CD4-positive, alpha-beta T cell treated with Interferon alpha-2 for 1 hour (primary cell): ENCODE measurements around the gene SPACA6.
"Not testable (repeated sequence)": the region's sequence is repeated elsewhere in the genome, so short reads cannot be mapped to it uniquely, and the experiment has no call there.

Experiments
- DNase-seq, 2 donors: peaks; one replicate each; pipeline ENCODE4 v3.0.0-alpha.2; 2020 to 2022

SPACA6 gene

DNA sequence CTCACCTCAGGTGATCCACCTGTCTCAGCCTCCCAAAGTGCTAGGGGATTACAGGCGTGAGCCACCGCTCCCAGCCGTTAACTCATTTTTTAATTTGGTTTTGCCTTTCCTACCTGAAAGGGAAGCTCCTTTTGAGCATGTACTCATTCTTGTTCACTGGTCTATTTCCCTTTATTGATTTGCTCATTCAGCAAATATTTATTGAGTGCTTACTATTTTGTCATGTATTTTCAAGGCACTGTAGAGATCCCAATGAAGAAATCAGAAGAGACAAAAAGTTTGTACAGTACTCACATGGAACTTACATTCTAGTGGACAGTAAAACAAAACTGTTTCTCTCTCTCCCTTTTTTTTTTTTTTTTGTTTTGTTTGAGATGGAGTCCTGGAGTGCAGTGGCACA lies 13.8 kb downstream of the SPACA6 start:
- no peak for DNase-seq

DNA sequence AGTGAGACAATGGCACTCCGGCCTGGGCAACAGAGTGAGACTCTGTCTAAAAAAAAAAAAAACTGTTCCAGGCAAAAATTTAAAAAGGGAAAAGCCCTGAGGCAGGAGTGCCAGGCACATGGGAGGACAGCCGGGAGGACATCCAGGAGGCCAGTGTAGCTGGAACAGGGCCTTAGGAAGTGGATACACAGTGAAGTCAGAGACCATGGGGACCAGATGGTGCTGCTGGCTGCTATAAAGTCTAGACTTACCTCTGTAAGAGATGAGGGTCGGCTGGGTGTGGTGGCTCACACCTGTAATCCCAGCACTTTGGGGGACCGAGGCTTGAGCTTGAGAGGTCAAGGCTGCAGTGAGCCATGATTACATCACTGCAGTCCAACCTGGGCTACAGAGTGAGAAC lies 15.7 kb downstream of the SPACA6 start:
- no peak for DNase-seq

DNA sequence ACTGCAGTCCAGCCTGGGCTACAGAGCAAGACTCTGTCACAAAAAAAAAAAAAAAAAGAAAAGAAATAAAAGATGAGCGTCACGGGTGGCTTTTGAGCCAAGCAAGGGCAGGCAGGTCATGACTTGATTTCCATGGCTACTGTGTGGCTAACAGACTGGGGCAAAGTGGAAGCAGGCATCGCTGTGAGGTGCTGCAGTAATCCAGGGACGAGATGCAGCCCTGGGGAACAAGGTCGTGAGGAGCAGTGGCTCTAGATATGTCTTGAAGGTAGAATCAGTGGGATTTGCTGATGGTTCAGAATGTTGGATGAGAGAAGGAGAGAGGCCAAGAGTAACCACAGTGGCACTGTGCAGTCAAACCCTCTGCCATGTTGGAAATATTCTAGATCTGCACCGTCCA lies 16.4 kb downstream of the SPACA6 start:
- no peak for DNase-seq

DNA sequence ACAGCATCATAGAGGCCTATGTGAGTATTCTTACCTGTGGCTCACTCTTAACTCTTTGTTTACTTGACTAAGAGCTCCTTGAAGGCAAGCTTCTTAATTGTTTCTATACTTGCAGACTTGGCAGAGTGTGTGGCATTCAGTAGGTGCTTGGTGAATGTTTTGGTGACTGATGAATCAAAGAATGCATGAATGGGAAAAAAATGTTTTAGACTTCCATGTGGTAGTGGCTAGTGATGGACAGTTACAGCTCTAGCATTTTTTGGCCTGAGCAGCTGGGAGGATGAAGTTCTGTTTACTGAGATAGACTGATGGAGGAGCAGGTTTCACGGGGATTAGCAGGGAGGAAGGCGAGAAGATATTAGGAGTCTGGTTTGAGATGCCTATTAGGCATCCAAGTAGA lies 17.0 kb downstream of the SPACA6 start:
- no peak for DNase-seq

DNA sequence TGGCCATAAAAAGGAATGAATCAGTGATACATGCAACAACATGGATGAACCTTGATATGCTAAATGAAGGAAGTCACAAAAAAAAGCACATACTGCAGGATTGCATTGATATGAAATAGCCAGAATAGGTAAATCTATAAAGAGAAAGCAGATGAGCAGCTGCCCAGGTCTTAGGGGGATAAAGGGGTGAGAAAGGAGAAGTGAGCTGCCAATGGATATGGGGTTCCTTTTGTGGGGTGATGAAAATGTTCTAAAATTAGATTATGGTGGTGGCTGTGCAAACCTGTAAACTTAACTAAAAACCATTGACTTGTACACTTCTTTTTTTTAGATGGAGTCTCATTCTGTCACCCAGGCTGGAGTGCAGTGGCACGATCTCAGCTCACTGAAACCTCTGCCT lies 18.6 kb downstream of the SPACA6 start:
- DNase-seq, result no peak

DNA sequence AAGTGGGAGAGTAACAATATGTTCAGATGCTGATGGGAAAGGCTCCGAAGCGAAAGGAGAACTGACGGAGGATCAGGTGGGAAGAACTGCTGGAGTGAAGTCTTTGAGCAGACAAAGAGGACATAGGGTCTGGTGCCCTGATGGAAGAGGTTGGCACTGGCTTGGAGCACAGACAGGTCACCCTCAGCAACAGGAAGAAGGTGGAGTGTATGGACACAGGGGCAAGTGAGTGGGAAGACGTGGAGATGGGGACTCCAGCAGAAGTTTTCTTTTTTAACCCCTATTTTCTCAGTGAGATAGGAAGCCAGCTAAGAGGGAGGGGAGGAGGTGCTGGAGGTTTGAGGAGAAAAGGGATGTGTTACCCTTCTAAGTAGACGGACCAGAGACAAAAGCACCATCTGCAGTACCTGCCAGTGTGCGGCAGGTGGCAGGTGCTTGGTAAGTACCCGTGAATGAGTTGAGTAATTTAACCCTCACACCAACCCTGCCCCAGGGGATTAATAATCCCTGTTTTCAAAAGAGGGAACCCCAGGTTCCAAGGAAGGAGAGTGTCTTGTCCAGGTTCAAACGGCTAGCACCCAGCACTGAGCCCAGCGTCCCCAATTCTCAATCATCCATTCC lies 19.4 kb downstream of the SPACA6 start:
- DNase-seq, result no peak

DNA sequence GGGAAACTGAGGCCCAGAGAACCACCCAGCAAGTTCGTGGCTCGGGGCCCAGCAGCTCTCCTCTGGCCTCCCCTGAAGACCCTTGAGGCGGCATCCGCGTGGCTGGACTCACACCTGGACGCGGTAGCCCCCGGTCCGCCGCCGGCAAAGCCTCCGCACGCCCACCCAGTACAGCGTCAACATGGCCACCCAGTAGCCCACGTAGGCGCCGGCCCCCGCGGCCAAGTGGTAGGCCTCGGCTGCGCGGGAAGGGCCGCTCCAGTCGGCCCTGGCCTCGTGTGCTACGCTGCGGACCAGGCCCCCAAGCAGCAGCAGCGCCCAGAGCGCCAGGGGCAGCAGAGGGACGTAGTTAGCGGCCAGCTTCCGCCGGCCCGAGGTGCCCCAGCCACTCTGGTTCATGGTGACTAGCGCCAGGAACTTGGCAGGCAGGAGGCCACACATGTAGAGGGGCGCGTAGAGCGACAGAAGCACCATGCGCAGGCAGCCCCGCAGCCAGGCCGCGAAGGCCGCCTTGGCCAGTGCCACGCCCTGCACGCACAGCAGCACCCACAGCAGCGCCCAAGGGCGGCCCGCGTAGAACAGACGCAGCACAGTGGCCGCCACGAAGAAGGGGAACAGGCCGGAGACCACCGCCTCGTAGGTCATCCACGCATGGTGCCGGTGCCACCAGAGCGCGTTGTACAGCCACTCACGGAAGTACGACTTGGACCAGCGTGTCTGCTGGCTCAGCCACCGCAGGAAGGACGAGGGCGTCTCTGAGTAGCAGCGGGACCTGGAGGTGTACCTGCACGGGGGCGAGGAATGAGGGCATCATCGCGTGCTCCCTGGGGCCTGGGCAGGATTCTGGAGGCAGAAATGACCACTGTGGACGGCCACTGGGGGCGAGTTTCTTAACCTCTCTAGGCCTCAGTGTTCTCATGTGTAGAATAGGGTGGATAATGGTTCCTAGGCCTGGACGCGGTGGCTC lies 20.5 kb downstream of the SPACA6 start:
- no peak for DNase-seq

DNA sequence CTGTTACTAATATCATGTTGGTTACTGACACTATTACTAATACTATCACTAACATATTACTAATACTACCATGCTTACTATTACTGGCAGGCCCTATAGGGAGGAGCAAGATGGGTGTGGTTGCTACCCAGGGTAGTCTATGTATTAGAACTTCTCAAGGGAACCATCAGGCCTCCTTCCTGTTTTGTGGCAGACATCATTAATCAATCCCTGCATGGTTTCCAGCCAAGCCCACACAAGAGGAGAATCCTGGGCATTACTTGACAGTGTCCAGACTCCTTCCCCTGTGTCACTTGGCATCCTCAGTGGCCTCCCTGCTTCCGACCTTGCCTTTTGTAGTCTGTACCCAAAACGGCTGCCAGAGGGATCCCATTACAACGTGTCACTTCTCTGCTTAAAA lies 21.7 kb downstream of the SPACA6 start:
- DNase-seq, result no peak

DNA sequence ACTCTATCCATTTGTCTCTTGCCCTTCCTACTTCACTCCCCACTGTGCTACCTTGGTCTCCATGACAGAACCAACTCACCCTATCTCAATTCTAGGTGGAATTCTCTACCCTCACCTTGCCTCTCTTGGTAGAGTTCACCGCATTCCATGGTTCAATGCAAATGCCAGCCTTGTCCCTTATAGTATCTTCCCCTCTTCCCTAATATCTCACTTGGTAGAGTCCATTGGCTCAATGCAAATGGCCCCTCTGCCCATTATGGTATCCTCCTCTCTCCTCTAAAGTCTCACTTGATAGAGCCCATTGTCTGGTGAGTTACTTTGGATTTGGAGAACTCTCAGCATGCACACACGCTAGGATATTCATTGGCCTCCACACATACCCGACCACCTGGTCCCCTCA lies 22.7 kb downstream of the SPACA6 start:
- DNase-seq, result no peak

DNA sequence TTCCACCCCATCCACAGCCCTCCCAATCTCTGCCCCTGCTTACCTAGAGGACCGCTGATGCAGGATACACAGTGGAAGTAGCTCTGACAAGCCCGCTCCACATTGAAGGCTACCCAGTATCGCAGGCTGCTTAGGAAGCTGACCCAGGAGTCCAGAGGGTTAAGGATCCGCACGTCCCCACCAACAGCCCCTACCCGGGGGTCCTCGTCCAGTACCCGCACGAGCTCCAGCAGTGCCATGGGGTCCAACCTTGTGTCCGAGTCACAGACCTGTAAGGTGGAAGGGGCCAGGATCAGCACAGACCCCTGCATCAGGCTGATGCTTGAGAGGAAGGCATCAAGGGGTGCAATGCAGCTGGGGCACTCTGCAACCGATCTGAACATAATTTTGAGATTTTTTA lies 23.8 kb downstream of the SPACA6 start:
- no peak for DNase-seq

DNA sequence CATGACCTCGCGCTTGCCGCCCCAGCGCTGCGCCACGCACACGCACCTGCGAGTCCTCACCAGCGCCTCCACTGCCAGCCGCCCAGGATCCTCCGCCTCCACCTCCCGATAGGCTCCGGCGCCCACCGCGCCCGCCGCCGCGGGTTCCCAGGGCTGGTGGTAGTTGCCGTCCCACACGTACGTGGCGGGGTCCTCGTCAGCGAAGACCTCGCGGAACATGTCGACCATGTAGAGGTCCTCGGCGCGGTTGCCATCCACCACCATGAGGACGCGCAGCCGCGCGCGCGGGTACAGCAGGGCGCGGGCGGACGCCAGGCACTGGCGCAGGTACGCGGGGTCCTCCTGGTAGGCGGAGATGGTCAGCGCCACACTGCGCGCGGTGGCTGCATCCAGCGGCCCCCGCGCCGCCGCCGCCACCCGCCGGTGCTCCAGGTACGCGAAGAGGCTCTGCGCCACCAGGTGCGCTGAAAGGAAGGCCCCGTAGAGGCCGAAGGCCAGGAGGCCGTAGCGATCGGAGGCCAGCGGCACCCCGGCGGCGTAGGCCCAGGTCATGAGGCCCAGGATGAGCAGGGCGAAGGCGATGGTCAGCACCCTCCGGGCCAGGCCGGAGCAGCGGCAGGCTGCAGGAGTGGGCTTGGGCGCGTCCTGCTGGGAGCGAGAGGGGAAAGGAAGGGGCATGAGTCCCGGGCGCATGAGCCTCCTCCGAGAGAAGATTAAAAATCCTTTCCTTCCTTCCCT lies 26.3 kb downstream of the SPACA6 start:
- no peak for DNase-seq

DNA sequence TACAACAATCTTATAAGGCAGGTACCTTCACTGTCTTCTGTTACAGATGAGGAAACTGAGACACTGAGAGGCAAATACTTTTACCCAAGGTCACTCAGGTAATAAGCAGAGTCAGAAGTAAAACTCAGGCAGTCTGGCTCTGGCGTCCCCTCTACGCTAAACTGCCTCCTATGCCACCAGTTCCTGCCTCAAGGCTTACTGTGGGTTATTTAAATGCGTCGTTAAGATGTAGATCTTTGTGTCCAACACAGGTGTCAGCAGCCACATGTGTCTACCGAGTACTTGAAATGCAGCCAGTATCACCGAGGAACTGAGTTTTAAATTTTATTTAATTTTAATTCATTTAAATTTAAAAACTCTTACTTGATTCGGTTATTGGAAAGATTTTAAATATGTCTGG lies 28.8 kb downstream of the SPACA6 start:
- DNase-seq, result no peak

DNA sequence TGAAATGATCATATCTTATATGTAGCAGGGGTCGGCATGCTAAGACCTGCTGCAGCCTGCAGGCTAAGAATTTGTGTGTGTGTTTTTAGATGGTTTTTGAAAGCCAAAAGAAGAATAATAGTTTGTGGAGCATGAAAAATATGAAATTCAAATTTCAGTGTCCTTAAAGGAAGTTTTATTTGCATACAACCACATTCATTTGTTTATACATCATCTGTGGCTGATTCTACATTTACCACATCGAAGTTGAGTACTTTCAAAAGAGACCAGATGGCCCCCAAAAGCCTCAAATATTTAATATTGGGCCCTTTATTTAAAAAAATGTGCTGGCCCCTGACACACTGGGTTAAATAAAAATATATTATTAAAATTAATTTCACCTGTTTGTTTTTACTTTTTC lies 29.4 kb downstream of the SPACA6 start:
- DNase-seq, result no peak

DNA sequence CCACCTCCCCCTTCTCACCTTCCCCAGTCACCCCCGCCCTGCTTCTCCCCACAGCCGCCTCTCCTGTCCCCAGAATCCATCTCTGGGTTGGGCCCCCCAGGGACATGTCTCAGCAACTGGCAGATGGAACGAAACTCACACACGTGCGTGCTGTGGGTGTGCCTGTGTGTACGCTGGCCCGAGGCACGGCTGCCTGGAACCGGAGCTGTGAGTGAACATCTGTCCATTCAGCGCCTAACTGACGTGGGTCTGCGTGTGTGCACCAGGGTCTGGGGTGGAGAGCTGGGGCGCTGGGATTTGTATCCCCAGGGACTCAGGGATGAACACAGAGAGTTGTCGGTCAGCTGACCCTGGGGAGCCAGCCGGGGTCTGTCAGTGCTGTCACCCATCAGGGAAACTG lies 31.4 kb downstream of the SPACA6 start:
- no peak for DNase-seq

DNA sequence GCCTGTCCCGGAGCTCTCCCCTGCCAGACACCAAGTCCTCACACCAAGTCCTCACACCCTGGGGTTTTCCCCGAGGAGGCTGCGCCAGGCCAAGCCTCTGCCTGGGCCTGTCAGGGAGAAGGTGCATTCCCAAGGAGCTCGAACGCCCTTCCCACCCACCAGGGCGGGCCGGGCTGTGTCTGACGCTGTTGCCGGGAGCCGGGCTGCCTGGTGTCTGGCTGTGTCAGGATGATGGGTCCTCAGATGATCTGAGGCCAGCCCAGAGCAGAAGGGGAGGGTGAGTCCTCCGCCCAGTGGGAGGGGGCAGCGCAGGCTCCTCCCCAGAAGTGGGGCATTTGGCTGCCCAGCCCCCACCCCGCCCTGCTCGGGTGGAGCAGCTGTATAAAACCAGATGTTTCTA lies 32.9 kb downstream of the SPACA6 start:
- no peak for DNase-seq

DNA sequence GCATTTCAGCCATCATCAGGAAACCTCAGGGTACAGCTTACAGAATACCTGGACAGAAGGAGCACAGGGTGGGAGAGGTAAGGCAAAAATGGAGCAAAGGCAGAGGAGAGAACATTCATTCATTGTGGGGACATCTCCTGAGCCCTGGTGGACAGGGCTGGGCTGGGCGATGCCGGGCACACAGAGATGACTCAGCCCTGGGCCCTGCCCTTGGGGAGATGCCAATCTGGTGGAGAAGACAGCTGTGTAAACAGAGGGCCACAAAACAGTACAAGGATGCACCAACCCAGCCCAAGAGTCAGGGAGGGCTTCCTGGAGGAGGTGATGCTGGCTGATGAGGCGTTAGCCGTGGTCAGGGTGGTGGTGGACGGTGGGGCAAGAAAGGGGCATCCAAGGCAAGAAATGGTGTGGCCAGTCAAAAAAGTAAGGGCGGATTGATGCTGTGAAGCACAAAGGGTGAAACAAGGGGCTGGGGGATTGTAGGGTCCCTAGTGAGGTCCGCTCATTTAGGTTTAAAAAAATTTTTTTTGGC lies 34.3 kb downstream of the SPACA6 start:
- DNase-seq, result no peak

DNA sequence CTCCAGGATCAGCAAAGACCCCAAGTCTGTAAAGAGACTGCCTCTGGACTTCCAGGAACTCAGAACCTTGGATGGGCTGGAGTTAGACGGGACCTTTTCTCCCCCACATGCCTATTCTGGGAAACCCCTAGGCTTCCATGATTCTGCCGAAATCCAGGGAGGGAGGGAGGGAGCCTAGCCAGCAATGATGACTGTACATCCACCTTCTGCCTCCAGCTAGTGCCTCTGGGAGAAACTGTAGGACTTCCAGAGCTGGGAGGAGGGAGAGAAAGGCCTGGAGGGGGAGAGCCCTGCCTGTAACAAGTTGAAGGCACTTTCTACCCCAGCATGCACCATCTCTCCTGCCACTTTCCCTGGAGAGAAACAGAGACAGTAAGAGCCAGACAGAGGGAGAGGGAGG lies 36.7 kb downstream of the SPACA6 start:
- no peak for DNase-seq

DNA sequence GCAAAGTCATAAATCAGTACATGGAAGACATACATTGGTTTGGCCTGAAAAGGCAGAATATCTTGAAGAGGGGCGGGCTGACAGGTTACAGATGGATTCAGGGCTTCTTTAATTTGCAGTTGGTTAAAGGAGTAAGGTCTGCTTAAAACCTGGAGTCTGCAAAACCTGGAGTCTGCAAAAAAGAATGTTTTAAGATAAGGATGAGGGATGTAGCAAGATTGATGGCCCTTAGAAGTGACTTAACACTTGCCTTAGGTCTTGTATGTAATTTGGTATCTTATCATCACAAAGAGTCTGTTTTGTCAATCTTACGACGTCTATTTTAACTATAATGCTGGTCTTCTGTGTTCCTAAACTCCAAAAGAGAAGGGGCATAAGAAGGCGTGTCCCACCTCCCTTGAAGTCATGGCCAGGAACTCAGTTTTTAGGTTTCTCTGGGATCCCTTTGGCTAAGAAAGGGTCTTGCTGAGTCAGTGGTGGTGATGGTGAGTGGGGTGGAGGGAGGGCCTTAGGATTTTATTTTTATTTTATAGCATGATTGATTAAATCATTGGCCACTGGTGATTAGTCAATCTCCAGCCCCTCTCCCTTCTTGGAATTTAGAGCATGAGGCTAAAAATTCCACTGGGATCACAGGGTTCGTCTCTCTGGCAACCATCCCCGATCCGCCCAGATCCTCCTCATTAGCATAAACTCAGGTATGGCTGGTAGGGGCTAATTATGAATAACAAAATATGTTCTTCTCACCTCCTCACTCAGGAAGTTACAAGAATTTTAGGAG lies 40.8 kb downstream of the SPACA6 start:
- no peak for DNase-seq

DNA sequence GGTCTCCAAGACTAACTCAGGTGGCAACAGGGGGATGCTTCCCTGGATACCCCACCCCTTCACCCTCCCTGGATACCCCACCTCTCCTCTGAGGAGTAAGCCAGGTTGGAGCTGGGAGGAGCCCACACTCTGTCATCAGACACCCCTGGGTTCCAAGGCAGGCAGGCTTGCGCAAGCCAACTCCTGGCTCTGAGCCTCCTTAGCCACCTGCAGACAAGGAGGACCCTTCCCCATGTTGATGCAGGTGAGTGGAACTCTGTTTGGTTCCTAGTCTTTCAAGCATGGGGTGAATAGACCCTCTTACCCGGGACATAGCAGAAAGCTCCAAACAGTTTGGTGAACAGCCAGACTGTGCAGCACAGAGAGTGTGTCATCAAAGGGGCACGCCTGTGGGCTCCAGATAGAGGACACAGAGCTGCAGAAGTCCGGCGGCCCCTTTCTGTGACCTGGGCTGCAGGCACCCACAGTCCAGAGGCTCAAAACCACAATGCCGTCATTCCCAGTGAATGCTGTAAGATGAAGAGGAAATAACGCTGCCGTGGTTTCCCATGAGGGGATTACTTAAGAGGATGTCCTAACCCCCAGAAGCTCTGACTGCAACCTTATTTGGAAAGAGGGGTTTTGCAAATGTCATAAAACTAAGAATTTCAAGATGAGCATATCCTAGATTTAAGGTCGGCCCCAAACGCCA lies 42.8 kb downstream of the SPACA6 start:
- DNase-seq, result peak; percentile 5 to 78

DNA sequence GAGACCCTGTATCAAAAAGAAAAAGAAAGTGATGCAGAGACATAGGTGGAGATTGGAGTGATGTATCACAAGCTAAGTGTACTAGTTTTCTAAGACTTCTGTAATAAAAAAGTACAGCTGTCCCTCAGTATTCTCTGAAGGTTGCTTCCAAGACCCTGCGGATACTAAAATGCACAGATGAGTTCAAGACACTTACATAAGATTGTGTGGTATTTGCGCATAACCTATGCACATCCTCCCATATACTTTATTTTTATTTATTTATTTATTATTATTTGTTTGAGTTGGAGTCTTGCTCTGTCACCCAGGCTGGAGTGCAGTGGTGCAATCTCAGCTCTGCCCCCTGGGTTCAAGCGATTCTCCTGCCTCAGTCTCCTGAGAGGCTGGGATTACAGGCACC lies 44.3 kb downstream of the SPACA6 start:
- DNase-seq, result no peak

DNA sequence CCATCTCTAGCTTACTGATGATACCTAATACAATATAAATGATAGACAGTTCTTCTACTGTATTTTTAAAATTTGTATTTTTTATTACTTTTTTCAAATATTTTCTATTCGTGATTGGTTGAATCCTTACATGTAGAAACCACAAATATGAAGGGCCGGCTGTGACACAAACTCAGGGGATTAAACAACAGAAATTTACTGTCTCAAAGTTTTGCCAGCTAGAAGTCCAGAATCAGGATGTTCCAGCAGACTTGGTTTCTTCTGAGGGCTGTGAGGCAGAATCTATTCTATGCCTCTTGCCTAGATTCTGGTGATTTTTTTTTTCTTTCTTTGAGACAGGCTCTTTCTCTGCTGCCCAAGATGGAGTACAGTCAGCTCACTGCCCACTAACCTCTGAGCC lies 44.8 kb downstream of the SPACA6 start:
- no peak for DNase-seq

DNA sequence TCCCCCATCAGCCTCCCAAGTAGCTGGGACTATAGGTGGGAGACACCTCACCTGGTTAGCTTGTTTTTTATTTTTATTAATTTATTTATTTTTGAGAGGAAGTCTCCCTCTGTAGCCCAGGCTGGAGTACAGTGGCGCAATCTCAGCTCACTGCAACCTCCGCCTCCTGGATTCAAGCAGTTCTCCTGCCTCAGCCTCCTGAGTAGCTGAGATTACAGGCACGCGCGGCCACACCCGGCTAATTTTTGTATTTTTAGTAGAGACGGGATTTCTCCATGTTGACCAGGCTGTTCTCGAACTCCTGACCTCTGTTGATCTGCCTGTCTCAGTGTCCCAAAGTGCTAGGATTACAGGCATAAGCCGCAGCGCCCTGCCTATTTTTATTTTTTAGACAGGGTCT lies 45.4 kb downstream of the SPACA6 start:
- DNase-seq, result not testable (repeated sequence)
